ENCODE results near the gene GLRX. TPM values are rescaled to one million over a fixed set of nuclear protein-coding genes. Genes with fewer than 3 reads are reported as not detected.

The GLRX gene
- polyA plus RNA-seq, 1 donor (not counting 4 experiments of a cell fraction or from before 2014, with no cell fraction given): 15.6 TPM

DNA sequence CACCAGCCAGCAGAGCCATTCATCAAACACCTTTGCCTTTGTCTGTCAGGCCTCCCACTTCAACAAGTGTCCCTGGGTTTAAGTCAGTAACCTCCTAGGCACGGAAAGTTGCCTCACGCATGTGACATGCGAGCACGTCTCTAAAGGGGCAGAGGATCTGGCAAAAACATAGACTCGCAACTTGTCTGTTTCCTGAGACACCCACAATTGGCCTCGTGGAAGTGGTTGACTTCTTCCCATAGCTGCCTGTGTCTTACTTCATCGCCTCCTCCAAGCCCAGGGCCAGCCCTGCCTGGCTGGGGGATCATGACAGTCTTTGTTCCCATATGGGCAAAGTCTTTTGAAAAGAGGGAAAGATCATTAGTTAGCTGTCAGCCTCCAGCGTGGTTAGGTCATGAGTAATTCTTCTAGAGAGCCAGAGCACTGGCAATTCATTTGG lies 35.5 kb upstream of the GLRX start:
- no peaks in the 10 kb centered on the region for H3K9me3 ChIP-seq (ENCODE audit: control insufficient read depth, low read depth, low read length)
- peak overlapping the region; percentile 63 for H3K4me2 ChIP-seq (ENCODE audit: control insufficient read depth, extremely low read depth, insufficient read depth, low read depth, low read length)
- peaks cover 34% of the 10 kb centered on the region for H3K4me1 ChIP-seq (ENCODE audit: control insufficient read depth, extremely low read depth, insufficient read depth, low read length)
- H4K20me1 ChIP-seq (ENCODE audit: control insufficient read depth, extremely low read depth, insufficient read depth, low read length): no peaks in the 10 kb centered on the region
- dilution Hi-C loops (cut with MboI; ENCODE audit: extremely low pct_ligation_motif_present, low sequenced_read_pairs): no loop called here
- no peaks in the 10 kb centered on the region for H3K36me3 ChIP-seq (ENCODE audit: control insufficient read depth in 2 of 2, extremely low read depth in 1 of 2, insufficient read depth in 2 of 2, low read length in 2 of 2)
- no peak overlapping the region for H3K4me3 ChIP-seq (ENCODE audit: control insufficient read depth in 2 of 3, extremely low read depth in 1 of 3, insufficient read depth in 2 of 3, low read depth in 1 of 3, low read length in 3 of 3)
- H3K9me1 ChIP-seq (ENCODE audit: control insufficient read depth, extremely low read depth, insufficient read depth, low read length): no peaks in the 10 kb centered on the region
- DNase-seq (ENCODE audit: low read depth, low spot score) (no peak), FAIRE-seq (no peak)
- H3K9ac ChIP-seq (ENCODE audit: control insufficient read depth, extremely low read depth, insufficient read depth, low read length): no peak overlapping the region
- no peaks in the 10 kb centered on the region for H3K79me2 ChIP-seq (ENCODE audit: control insufficient read depth, insufficient read depth, low read length)
- H3K27ac ChIP-seq (ENCODE audit: control insufficient read depth, insufficient read depth, low read length): no peak overlapping the region
- no peak for TF ChIP-seq EZH2 (IDR thresholded peaks at IDR 0.05; ENCODE audit: low read length)
- no peaks in the 10 kb centered on the region for H3K27me3 ChIP-seq (ENCODE audit: control insufficient read depth, extremely low read depth, insufficient read depth, low read length)
- H2AFZ ChIP-seq (ENCODE audit: control insufficient read depth, low read length): no peak overlapping the region

DNA sequence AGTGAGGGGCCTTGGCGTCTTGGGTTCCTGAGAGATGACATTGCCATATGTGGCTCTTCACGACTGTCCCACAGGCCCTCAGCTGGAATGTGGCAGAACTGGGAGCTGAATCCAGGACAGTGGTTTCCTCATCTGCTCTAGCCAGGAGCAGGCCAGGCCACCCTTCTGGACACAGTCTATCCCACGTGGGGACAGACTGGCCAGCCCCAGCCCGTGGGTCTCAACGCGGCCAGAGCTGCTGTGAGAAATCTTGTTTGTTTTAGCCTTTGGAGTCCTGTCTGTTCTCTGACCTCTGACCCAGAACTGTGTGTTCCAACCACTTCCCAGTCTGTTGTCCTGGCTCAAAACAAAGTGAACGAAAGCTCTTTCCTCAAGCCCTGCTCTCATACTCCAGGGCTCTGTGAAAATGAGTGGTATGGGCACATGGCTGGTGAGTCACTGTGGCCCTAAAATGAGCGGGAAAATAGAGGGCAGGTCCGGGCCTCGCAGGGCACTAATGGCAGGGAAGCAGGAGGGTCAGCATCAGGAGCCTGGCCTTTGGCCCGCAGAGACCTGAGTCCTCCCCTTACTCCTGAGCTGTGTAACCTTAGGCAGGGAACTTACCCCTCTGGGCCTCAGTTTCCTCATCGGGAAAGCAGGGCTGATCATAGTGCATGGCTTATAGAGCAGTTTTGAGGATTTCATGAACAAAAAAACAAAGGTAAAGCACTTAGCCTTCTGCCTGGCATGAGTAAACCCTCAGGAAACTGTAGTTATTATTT lies 34.8 kb upstream of the GLRX start:
- Histone ChIP-seq H3K9me3 (ENCODE audit: control insufficient read depth, low read depth, low read length) (no peaks in the 10 kb centered on the region), H3K36me3 (ENCODE audit: control insufficient read depth in 2 of 2, extremely low read depth in 1 of 2, insufficient read depth in 2 of 2, low read length in 2 of 2) (no peaks in the 10 kb centered on the region), H3K9me1 (ENCODE audit: control insufficient read depth, extremely low read depth, insufficient read depth, low read length) (no peaks in the 10 kb centered on the region), H3K4me1 (ENCODE audit: control insufficient read depth, extremely low read depth, insufficient read depth, low read length) (peaks cover 27% of the 10 kb centered on the region), H2AFZ (ENCODE audit: control insufficient read depth, low read length) (no peak overlapping the region), H3K4me2 (ENCODE audit: control insufficient read depth, extremely low read depth, insufficient read depth, low read depth, low read length) (no peak overlapping the region), H3K4me3 (ENCODE audit: control insufficient read depth in 2 of 3, extremely low read depth in 1 of 3, insufficient read depth in 2 of 3, low read depth in 1 of 3, low read length in 3 of 3) (no peak overlapping the region), H3K27ac (ENCODE audit: control insufficient read depth, insufficient read depth, low read length) (no peak overlapping the region), H3K9ac (ENCODE audit: control insufficient read depth, extremely low read depth, insufficient read depth, low read length) (no peak overlapping the region), H3K27me3 (ENCODE audit: control insufficient read depth, extremely low read depth, insufficient read depth, low read length) (no peaks in the 10 kb centered on the region), H4K20me1 (ENCODE audit: control insufficient read depth, extremely low read depth, insufficient read depth, low read length) (no peaks in the 10 kb centered on the region), H3K79me2 (ENCODE audit: control insufficient read depth, insufficient read depth, low read length) (no peaks in the 10 kb centered on the region)
- no peak for DNase-seq (ENCODE audit: low read depth, low spot score)
- TF ChIP-seq, protein P1, sequence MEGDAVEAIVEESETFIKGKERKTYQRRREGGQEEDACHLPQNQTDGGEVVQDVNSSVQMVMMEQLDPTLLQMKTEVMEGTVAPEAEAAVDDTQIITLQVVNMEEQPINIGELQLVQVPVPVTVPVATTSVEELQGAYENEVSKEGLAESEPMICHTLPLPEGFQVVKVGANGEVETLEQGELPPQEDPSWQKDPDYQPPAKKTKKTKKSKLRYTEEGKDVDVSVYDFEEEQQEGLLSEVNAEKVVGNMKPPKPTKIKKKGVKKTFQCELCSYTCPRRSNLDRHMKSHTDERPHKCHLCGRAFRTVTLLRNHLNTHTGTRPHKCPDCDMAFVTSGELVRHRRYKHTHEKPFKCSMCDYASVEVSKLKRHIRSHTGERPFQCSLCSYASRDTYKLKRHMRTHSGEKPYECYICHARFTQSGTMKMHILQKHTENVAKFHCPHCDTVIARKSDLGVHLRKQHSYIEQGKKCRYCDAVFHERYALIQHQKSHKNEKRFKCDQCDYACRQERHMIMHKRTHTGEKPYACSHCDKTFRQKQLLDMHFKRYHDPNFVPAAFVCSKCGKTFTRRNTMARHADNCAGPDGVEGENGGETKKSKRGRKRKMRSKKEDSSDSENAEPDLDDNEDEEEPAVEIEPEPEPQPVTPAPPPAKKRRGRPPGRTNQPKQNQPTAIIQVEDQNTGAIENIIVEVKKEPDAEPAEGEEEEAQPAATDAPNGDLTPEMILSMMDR (optimal IDR thresholded peaks at IDR 0.05 in 1 of 3, IDR thresholded peaks at IDR 0.05 in 1 of 3, conservative IDR thresholded peaks at IDR 0.05 in 1 of 3; ENCODE audit: extremely low read depth in 1 of 3, insufficient read depth in 2 of 3, low read length in 3 of 3): no peak
- no peak for TF ChIP-seq EZH2 (IDR thresholded peaks at IDR 0.05; ENCODE audit: low read length)
- FAIRE-seq: no peak
- dilution Hi-C loops (cut with MboI; ENCODE audit: extremely low pct_ligation_motif_present, low sequenced_read_pairs): no loop called here
